ENCODE data around the gene DNAJC2. TPM values are rescaled to one million over a fixed set of nuclear protein-coding genes. Genes with fewer than 3 reads are reported as not detected.

Gene DNAJC2
- total RNA-seq, 1 donor = 17.3 TPM

DNA sequence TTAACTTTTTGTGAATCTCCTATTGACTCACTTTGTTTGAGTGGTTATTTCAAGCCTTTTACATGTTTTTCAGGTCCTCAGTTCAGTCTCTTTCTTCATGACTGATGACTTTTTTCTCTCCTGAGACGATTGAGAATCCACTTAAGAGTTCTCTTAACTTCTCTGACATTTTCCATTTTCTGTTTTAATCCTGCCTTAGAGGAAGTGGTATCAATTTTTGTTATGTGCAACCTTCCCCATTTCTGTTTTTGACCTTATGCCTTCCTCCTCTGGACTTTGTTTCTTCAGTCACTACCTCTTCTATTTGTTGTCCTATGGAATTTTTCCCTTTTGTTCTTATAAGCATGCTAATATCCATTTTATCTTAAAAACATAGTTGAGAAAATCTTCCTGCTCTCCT is 5.2 kb upstream of the DNAJC2 start:
- no peak for DNase-seq (ENCODE audit: low read depth)
- TF ChIP-seq, protein P1, sequence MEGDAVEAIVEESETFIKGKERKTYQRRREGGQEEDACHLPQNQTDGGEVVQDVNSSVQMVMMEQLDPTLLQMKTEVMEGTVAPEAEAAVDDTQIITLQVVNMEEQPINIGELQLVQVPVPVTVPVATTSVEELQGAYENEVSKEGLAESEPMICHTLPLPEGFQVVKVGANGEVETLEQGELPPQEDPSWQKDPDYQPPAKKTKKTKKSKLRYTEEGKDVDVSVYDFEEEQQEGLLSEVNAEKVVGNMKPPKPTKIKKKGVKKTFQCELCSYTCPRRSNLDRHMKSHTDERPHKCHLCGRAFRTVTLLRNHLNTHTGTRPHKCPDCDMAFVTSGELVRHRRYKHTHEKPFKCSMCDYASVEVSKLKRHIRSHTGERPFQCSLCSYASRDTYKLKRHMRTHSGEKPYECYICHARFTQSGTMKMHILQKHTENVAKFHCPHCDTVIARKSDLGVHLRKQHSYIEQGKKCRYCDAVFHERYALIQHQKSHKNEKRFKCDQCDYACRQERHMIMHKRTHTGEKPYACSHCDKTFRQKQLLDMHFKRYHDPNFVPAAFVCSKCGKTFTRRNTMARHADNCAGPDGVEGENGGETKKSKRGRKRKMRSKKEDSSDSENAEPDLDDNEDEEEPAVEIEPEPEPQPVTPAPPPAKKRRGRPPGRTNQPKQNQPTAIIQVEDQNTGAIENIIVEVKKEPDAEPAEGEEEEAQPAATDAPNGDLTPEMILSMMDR (IDR thresholded peaks at IDR 0.05; ENCODE audit: insufficient read depth, low read depth, low read length) = no peak

DNA sequence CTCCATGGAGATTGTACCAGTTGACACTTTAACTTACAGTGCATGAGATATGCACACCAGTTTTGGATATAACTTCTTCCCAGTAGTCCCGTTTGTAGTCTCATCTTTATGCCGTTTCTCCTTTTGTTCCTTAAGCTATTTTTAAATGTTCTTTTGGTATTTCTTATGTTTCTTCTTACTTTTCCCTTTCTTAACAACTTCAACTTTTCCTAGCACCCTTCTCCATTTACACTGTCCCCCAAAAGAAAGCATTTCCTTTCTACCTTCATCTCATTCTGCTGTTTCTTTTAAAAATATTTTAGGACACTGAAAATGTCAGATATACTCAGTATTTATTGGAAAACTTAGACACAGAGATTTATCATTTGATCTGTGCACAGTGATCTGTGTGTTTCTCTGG is 4.4 kb upstream of the DNAJC2 start:
- peak overlapping the region; percentile 90 for H3K4me3 ChIP-seq (ENCODE audit: low read depth, low read length)
- TF ChIP-seq, protein P1 (IDR thresholded peaks at IDR 0.05; ENCODE audit: insufficient read depth, low read depth, low read length) = no peak
- no peak for DNase-seq (ENCODE audit: low read depth)

More for the DNA sequence above, 5.2 kb upstream of the DNAJC2 start:
- no peak overlapping the region for H3K4me3 ChIP-seq (ENCODE audit: low read depth, low read length)

DNA sequence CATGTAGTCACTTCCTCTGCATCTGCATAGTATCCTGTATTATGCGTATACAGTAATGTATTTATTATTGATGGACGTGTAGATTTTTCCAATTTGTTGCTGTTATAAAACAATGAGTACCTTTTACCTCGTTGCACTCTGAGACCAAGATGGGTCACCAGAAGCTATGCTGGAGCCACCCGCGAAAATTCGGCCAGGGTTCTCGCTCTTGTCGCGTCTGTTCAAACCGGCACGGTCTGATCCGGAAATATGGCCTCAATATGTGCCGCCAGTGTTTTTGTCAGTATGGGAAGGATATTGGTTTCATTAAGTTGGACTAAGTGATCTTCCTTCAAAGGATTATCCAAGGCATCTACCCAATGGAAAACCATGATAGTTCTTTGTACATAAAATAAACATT is 3.9 kb upstream of the DNAJC2 start:
- no peak for DNase-seq (ENCODE audit: low read depth)
- H3K4me3 ChIP-seq (ENCODE audit: low read depth, low read length) = peak overlapping the region; percentile 90
- TF ChIP-seq, protein P1 (IDR thresholded peaks at IDR 0.05; ENCODE audit: insufficient read depth, low read depth, low read length) = no peak

DNA sequence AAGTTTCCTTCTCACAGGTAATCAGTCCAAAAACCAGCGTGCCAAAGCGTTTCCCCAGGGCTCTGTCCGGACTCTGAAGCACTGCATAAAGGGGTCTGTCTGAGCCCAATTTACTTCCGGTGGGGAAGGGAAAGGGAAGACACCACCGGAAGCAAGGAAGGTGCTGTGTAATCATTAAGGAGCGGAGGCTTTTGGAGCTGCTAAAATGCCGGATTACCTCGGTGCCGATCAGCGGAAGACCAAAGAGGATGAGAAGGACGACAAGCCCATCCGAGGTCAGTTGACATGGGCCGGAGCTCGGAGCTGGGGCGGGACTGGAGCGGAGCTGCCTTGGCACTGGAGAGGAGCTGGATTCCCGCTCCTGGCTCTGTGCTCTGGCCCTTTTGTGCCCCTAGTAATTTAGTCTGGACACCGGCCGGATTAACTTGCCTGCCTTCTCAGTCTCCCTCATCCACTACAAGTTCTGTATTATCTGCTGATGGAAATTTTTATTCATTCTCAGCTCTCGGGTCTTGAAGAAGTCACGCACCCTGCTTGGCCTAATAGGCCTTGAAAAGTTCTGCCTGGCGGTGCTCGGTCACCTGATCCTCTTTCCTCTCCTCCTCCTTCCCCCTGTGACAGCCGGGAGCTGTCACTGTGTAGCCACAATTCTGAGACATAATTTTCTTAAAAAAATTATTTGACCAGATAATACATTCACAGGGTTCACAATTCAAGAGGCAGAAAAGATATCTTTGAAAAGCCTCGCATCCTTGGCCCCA is 3.1 kb upstream of the DNAJC2 start, which contains the start of gene PSMC2:
PSMC2 (plus strand) TSS at position 137 of the 761 bp plus-strand sequence; CDS start at position 206, 69 bp downstream.
- DNase-seq (ENCODE audit: low read depth) = peak; percentile 94
- H3K4me3 ChIP-seq (ENCODE audit: low read depth, low read length) = peak within 1 kb of the TSS; percentile 90
- TF ChIP-seq, protein P1 (IDR thresholded peaks at IDR 0.05; ENCODE audit: insufficient read depth, low read depth, low read length) = no peak

DNA sequence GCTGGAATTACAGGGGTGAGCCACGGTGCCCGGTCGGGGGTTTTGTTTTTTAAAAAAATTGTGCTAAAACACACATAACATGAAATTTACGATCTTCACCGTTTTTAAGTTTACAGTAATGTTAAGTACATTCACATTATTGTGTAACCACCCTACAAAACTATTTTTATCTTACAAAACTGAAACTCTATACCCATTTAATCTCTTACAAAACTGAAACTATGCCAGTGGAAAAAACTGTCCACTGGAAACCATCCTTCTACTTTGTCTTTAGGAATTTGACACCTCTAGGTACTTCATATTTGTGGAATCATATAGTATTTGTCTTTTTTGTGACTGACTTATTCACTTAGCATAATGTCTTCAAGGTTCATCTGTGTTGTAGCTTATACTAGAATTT is 1.8 kb upstream of the DNAJC2 start:
- TF ChIP-seq, protein P1 (IDR thresholded peaks at IDR 0.05; ENCODE audit: insufficient read depth, low read depth, low read length) = no peak
- peak; percentile 23 for DNase-seq (ENCODE audit: low read depth)
- H3K4me3 ChIP-seq (ENCODE audit: low read depth, low read length) = no peak overlapping the region

DNA sequence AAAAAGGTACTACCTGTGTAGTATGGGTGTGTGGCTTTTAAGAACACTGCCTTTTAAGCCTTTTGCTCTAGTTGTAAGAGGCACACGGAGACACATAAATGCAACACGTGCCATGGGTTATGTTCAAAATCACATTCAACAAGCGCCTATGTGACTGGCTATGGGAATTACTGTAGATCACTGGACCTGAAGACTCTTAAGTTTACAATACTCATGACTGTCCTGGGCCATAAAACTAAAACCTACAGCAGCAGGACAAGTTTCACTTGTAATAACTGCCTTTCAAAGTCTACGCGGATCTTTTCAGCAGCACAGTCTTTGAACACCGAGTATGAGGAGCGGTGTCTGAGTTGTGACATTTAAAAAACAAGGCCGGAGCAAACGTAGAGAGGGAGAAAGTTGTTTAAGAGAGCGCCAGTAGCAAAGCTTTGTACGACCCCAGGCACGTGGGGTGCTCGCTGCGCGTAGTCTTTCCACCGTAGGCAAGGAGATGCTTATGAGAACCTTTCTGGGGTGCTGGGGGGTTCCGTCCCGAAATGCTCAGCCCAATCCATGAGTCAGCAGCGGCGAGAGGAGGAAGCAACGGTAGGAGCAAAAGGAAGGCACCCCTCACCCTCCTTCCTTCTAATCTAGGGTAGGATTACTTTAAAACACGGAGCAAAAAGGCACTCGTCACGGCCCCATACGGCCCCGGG is 662 bp downstream of the DNAJC2 start:
- H3K4me3 ChIP-seq (ENCODE audit: low read depth, low read length) = peak overlapping the region; percentile 86
- peak; percentile 60 for DNase-seq (ENCODE audit: low read depth)
- TF ChIP-seq, protein P1 (IDR thresholded peaks at IDR 0.05; ENCODE audit: insufficient read depth, low read depth, low read length) = no peak
